A549 treated with GW870086 at 1 μM for 4 hours (cell line): ENCODE results near the gene RPS5. TPM values are rescaled to one million over a fixed set of nuclear protein-coding genes. Genes with fewer than 3 reads are reported as not detected.

Source experiments
- total RNA-seq: library from RNA; stranded (reverse); fragments of 200-300 nt; extraction: Qiagen RNA extraction; gene quantifications from 5 replicates; pipeline ENCODE4 v1.2.3, GENCODE V29; 2022; ENCODE audit warnings: low read depth

RPS5 gene
- total RNA-seq = 2,355 to 2,530 TPM (median 2,454 TPM) in 5 replicates

DNA sequence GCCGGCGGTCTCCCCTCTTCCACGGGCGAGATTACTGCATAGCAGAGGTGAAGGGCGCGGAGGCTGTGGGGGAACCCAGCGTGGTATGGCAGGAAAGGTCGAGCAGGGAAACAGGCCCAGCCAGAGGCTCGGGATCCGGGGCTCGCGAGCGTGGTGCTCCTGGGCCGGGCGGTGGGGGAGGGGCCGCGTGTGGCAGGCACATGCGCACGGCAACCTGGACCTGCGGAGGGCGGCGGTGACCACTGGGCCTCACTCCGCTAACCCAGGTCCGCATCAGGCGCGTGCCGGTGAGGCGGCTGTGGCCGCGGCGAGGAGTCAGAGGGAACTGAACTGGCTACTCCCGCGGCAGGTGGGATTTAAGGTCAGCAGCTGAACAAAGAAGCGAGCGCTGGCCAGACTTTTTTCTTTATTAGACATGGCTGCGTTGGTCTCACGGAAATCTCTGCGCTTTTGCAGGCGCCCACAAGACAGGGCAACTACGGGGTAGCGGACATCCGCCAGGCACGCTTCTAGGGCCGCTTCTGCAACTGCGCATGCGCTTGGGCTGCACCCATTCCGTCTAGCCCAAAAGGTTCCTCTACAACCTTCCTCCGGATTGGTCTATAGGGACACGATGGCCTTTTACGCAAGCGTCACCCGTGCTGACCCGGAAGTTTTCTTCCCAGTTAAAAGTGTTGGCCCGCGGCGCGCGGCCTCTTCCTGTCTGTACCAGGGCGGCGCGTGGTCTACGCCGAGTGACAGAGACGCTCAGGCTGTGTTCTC lies at the start of gene RPS5:
Gene RPS5, plus strand, starts transcription at position 694 of the 762 bp plus-strand sequence. CDS start 869 bp downstream, outside the sequence.

DNA sequence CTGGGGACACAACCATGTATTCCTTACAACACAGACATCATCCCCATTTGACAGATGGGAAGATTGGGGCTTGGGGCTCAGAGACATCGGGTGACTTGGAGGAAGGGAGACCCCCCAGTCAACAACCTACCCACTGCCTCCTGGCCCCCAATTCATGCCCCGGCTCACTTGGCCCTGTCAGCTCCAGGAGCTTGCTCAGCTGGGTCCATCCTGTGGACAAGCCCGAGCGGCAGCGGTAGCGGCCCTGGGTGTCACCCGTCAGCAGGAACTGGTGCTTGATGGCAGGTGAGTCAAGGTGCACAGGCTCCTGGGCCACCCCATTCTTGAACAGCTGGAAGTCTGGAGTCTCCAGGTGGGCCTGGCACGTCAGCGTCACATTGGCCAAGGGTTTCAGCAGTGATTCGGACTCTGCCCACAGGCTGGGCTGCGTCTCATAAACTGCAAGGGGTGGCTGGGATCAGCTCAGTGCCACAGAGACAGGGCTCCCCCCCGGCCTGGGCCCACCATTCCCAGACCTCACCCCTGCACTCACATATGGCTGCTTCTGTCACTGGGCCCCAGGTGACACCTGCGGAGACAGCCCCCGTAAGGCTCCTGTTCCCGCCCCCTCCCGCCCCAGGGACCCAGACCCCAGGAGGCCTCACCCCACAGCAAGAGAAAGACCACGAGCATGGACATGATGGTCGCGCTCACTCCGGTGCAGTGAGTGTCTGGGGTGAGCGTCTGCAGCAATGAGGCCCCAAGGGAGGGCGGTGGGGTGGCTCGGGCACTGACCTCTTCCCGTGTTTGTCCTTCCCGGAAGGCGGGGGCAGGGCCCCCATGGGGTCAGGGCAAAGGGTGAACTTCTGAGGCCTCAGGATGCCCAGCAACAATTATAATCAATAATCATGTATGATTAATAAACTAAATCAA lies 34.1 kb upstream of the RPS5 start, which contains the start of gene A1BG:
Gene A1BG, minus strand, starts transcription at position 733 of the 912 bp plus-strand sequence. Its CDS starts 55 bp downstream, at position 678.

DNA sequence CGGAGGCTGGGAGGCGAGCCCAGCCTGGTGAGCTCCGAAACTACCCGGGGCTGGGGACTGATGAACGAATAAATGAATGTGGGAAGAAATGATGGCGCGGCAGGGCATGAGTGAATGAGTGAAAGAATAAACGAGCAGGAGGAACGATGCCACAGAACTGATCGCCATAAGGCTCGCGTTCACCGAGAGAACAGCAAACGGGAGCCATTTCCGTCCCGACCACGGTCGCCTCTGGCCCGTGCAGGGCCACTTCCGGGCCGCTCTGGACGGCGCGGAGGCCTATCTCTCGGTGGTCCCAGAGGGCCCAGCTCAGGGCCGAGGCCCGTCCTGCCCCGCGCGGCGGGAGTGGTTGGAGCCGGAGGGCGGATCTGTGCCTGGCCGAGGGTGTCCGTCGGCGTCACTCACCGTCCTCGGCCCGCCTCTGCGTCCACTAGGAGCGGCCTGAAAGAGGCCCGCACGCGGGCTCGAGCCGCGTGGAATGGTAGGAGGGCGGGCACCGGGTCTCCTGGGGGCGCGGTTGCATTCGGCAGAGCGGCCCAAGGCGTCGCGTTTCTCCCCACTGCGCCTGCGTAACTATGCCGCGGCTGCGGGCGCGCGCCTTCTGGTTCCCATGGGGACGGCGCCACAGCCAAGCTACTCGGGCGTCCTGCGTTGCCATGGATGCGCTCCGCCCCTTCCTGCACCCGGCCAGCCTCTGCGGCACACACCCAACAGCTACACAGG lies 24.6 kb upstream of the RPS5 start, which contains the start of gene ZNF497:
Gene ZNF497, minus strand, starts transcription at position 480 of the 723 bp plus-strand sequence. CDS start 5,116 bp downstream, outside the sequence.

DNA sequence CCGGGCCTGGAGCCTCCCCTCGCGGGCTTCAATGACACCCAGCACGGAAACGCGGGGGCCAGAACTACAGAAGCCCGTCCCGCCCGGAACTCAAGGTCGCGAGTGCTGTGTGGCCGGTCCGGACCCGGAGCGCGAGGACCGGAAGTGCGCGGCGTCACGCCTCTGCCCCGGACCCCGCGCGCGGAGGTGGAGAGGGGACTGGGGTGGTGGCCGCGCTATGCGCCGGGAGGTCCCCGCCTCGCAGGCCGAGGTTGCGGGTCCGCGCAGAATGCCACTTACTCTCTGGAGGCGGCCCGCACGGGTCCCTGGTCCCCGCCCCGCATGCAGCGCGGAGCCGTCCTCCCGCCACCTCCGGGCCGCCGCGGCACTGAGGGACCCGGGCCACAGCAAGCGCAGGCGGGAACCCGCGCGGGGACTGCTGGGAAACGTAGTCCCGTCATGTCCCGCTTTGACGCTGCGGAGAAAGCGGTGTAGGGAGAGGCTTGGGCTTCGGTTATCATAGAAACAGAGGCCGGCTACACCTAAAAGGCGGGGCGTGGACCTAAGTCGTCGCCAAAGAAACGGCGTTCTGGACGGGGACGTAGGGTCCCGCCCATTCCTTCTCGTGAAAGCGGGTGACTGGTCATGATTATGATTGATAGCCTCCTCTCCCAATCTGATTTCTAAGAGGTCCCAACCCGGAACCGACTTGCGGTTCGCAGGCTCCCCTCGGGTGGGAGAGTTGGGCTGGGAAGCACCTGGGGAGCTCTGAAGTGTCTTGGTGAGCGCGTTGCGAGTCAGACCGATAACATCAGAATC lies 6.2 kb upstream of the RPS5 start, which contains the start of gene ZNF837:
Gene ZNF837, minus strand, starts transcription at position 369 of the 798 bp plus-strand sequence. CDS start 11,698 bp downstream, outside the sequence.

DNA sequence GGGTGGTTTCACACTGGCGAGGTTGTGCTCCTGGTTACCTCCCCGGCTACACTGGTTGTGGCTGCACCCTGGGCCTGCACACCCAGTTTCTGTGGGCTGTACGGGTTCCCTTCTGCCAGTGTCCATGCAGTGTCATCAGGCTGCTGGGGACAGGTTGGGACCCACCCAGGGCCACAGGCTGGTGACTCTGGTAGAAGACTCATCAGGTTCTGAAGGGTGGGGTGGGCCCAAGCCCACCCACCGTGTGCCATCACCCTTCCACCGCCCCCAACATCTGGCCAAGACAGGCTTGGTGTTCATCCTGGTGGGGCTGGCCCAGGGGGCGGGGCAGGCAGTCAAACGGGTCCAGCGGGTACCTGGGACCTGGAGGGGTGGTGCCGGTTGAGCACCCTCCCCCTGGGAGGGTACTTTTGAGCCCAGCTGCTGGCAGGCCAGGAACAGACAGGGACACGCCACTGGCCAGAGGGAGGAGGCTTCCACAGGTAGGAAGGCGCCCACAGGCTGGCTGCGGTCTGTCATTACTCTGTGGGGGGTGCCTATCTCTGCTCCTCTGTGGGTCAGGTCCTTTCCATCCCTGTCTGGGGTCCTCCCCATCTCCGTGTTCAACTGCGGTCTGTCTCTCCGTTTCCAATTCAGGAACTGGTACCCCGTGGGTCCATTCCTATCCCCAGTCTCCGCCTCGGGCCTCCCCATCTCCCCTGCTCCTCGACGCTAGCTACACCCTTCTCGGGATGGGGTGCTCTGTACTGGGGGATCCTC lies 8.3 kb downstream of the RPS5 start, which contains the start of gene RNF225:
Gene RNF225, plus strand, starts transcription at position 437 of the 759 bp plus-strand sequence. CDS start 434 bp downstream, outside the sequence.

DNA sequence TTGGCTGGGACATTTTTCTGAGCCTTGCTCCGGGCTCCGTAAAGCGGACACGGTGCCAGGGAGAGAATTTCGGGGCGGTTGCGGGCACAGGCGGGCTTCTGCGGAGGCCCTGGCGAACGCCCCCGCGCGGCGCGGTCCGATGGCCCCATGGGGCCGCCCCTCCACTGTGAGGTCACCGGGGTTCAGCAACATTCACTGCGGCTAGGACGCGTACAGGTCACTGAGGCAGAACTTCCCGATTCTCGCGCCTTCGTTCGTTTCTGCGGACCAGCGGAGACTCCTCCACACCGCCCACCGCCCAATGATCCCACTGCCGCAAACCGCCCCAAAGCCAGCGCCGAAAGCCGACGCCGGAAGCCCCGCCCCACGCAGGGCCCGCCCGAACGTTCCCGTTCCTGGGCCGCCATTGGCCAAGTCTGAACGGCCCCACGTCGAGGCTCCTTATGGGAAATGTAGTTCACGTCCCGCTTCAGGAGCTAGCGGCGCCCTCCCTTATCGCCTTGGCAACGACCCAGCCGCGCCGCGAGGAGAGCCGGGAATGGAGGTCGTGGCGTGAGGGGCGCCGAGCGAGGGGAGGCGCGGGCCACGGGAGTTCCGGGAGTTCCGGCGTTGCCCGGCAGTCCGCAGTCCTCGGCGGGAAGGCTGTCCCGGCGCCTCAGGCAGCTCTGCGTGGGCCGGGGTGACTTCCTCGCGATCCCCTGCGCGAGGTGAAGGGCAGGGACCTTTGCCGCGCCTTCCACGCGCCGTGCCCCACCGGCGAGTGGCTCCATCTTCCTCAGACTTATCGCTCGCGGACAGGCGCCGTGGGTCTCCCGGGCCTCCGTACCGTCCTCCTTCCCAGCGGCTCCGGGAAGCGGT lies 21.3 kb downstream of the RPS5 start, which contains the start of gene ZNF584:
Gene ZNF584, plus strand, starts transcription at position 498 of the 858 bp plus-strand sequence. CDS start 499 bp downstream, outside the sequence.

DNA sequence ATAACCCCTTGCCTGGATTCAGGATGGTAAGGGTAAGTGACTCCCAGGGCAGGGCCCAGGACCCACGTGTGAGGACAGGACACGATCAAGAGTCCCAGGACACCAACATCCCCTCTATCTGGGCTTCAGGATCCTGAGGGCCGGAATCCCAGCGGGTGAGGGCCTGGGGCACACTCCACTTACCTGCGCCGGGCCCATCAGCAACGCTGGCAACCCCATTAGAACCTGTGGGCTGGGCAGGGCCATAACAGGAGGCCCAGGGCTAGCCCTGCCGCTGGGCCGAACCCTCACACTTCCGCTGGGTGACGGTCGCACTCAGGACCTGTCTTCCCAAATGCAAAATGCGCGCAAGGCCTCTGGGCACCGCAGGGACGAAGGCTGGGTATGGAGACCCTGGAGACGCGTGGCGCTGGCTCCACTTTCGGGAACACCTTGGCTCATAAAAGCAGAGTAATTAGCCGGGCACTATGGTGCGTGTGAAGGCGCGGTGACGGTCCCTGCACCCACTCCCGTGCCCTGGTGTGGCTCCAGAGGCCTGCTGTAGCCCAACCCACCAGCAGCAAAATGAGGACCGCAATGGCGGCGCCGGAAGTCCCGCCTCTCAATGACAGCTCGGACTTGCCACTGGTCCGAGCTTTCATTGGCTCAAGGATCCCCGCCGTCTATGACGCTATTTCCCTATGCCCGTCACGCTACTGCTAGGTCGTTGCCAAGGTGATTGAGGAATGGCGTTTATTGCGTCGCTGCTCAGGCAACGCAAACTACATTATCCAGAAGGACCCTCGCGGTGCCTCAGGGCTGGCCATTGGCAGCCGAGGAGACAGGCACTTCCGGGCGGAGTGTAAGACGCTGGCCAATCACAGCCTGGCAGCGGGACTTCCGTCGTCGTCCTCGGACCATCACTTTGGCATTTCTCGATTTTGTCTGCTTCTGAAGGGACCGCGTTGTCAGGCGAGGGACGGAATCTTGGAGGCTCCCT lies 52.8 kb downstream of the RPS5 start, which contains the start of gene ZNF132:
Gene ZNF132, minus strand, starts transcription at position 578 of the 979 bp plus-strand sequence. Its CDS starts 332 bp downstream, at position 246.

Other genes starting within 250 kb of the RPS5 start
- 2.6 to 3.4 TPM (median 2.9 TPM) in 5 replicates for gene ZNF329, start 236.5 kb upstream of the RPS5 start, total RNA-seq
- 12.7 to 15.3 TPM (median 13.7 TPM) in 5 replicates for gene ZNF274, start 204.2 kb upstream of the RPS5 start, total RNA-seq
- 15.8 to 22.5 TPM (median 18.2 TPM) in 5 replicates for gene ZNF544, start 158.4 kb upstream of the RPS5 start, total RNA-seq
- 0.93 to 1.3 TPM (median 0.97 TPM) in 5 replicates for gene ZNF8, start 108.3 kb upstream of the RPS5 start, total RNA-seq
- 89.0 to 109 TPM (median 96.0 TPM) in 5 replicates for gene ERVK3-1, start 81.9 kb upstream of the RPS5 start, total RNA-seq
- gene ZSCAN22, start 60.3 kb upstream of the RPS5 start, total RNA-seq = 2.1 to 2.7 TPM (median 2.4 TPM) in 5 replicates
- gene A1BG, start 33.8 kb upstream of the RPS5 start, total RNA-seq = 11.1 to 14.3 TPM (median 13.5 TPM) in 5 replicates
- gene ZNF497, start 24.5 kb upstream of the RPS5 start, total RNA-seq = 0.77 to 1.4 TPM (median 1.1 TPM) in 5 replicates
- 0.98 to 1.5 TPM (median 1.4 TPM) in 5 replicates for gene ZNF837, start 6.2 kb upstream of the RPS5 start, total RNA-seq
- gene RNF225, start 8.4 kb downstream of the RPS5 start, total RNA-seq = 0.13 to 0.15 TPM in 2 of 5 replicates, not detected in the others
- gene ZNF584, start 21.4 kb downstream of the RPS5 start, total RNA-seq = 18.1 to 21.1 TPM (median 20.1 TPM) in 5 replicates
- 0.06 to 0.14 TPM (median 0.13 TPM) in 5 replicates for gene ZNF132, start 52.9 kb downstream of the RPS5 start, total RNA-seq
- gene ZNF324B, start 64.4 kb downstream of the RPS5 start, total RNA-seq = 5.3 to 8.0 TPM (median 6.5 TPM) in 5 replicates
- gene ZNF324, start 79.8 kb downstream of the RPS5 start, total RNA-seq = 7.6 to 9.7 TPM (median 9.1 TPM) in 5 replicates
- gene ZNF446, start 89.1 kb downstream of the RPS5 start, total RNA-seq = 11.1 to 12.6 TPM (median 12.1 TPM) in 5 replicates
- 26.4 to 30.1 TPM (median 28.2 TPM) in 5 replicates for gene SLC27A5, start 124.7 kb downstream of the RPS5 start, total RNA-seq
- gene ZBTB45, start 132.5 kb downstream of the RPS5 start, total RNA-seq = 13.0 to 19.0 TPM (median 18.3 TPM) in 5 replicates
- 554 to 826 TPM (median 682 TPM) in 5 replicates for gene TRIM28, start 156.8 kb downstream of the RPS5 start, total RNA-seq
- 191 to 213 TPM (median 195 TPM) in 5 replicates for gene CHMP2A, start 167.8 kb downstream of the RPS5 start, total RNA-seq
- gene UBE2M, start 171.3 kb downstream of the RPS5 start, total RNA-seq = 127 to 152 TPM (median 136 TPM) in 5 replicates
- 10.2 to 15.4 TPM (median 14.0 TPM) in 5 replicates for gene MZF1, start 186.1 kb downstream of the RPS5 start, total RNA-seq